HepG2 (cell line): ENCODE measurements around the gene ZNF574. TPM values are rescaled to one million over a fixed set of nuclear protein-coding genes. Genes with fewer than 3 reads are reported as not detected.

Experiments used
- KAT8 ChIP-seq: IDR thresholded peaks from 2 replicates; pipeline ENCODE4 v1.6.1; 2016; ENCODE audit warnings: missing genetic modification reagents, missing compliant biosample characterization
- KMT2A ChIP-seq: sonication (generic); formaldehyde crosslinking; IDR thresholded peaks from 2 replicates; pipeline ENCODE4 v1.4.0; 2020; ENCODE audit warnings: missing genetic modification reagents
- REPIN1 ChIP-seq: sonication (generic); formaldehyde crosslinking; IDR thresholded peaks from 2 replicates; pipeline ENCODE4 v1.8.0; 2022; ENCODE audit warnings: missing genetic modification reagents, low read depth, mild to moderate bottlenecking, borderline replicate concordance
- TEF ChIP-seq: sonication (generic); formaldehyde crosslinking; IDR thresholded peaks from 2 replicates; pipeline ENCODE4 v1.5.0; 2020; ENCODE audit warnings: missing genetic modification reagents
- ZBTB34 ChIP-seq: sonication (generic); formaldehyde crosslinking; IDR thresholded peaks from 2 replicates; pipeline ENCODE4 v1.8.0; 2022; ENCODE audit warnings: mild to moderate bottlenecking, missing genetic modification reagents
- ZNF142 ChIP-seq: sonication (generic); formaldehyde crosslinking; IDR thresholded peaks from 2 replicates; pipeline ENCODE4 v1.4.0; 2020; ENCODE audit warnings: missing genetic modification reagents
- ZNF225 ChIP-seq: sonication (generic); formaldehyde crosslinking; IDR thresholded peaks from 2 replicates; pipeline ENCODE4 v1.4.0; 2020; ENCODE audit warnings: mild to moderate bottlenecking, missing genetic modification reagents
- ZNF230 ChIP-seq: sonication (generic); formaldehyde crosslinking; IDR thresholded peaks from 2 replicates; pipeline ENCODE4 v1.4.0; 2020; ENCODE audit warnings: mild to moderate bottlenecking, missing genetic modification reagents
- ZNF556 ChIP-seq: sonication (generic); formaldehyde crosslinking; IDR thresholded peaks from 2 replicates; pipeline ENCODE4 v1.4.0; 2020; ENCODE audit warnings: mild to moderate bottlenecking, missing genetic modification reagents, borderline replicate concordance
- ZSCAN29 ChIP-seq: sonication (generic); formaldehyde crosslinking; conservative IDR thresholded peaks from 2 replicates; pipeline ENCODE4 v1.4.0; 2020; ENCODE audit warnings: mild to moderate bottlenecking, missing genetic modification reagents
- polyA plus RNA-seq, 8 experiments: library from polyadenylated mRNA; depleted of rRNA in 3 of 8; stranded (reverse) in 7 of 8; unstranded in 1 of 8; fragments of >200 nt; fragmentation: Illumina TruSeq in 4 of 8; extraction: Trizol in 4 of 8; gene quantifications; 2 replicates each; pipeline versions ENCODE4 v1.2.1 to v1.2.3, GENCODE V29; 2011 to 2016; ENCODE audit warnings: low read depth in 4 of 8, missing spikeins in 1 of 8, mixed read lengths in 1 of 8; ENCODE audit not compliant: insufficient read depth in 1 of 8
- total RNA-seq, 5 experiments: library from RNA; depleted of rRNA; stranded (reverse); fragments of >200 nt; fragmentation: Illumina TruSeq; extraction: Trizol; gene quantifications; 2 replicates each; pipeline ENCODE4 v1.2.3, GENCODE V29; 2016; ENCODE audit warnings: low read depth in 1 of 5
- TF ChIP-seq, protein P1 (sequence below): sonication (generic); formaldehyde crosslinking; IDR thresholded peaks from 2 replicates; pipeline ENCODE4 v1.5.0; 2020; ENCODE audit warnings: mild to moderate bottlenecking, missing genetic modification reagents
- TF ChIP-seq, protein P2 (sequence below): sonication (generic); formaldehyde crosslinking; IDR thresholded peaks from 2 replicates; pipeline ENCODE4 v1.4.0; 2020; ENCODE audit warnings: mild to moderate bottlenecking, missing genetic modification reagents

ZNF574 gene
- total and polyA plus RNA-seq, 2 of the 13 experiments (the other 11 are each of a cell fraction or from before 2014, with no cell fraction given): 7.7 to 7.9 TPM

DNA sequence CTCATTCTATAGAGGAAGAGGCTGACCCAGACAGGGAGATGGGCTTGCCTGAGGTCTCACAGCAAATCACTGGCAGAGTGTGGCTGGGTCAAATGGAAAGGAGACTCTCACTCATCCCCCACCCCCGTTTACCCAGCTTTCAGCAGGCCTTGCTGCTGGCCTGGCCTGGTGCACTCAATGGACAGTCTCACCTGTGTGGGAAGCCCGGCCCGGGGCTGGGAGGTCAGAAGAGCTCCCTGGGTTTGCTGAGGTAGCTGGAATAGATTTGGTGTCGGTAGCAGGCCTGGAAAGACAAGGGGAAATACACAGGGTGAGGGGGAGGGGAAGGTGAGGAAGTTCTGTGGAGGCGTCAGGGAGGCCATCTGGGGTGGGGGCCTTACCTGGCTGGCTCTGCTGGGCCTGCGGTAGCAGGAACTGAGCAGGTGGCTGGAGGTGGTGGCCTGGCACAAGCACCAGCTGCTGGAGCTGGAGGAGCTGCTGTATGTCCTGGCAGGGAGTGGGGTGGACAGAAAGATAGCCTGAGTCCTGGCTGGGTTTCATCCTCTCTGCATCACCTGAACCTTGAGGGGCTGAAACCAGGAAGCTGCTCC lies 23.5 kb downstream of the ZNF574 start (continued):
- TF ChIP-seq, protein P1, sequence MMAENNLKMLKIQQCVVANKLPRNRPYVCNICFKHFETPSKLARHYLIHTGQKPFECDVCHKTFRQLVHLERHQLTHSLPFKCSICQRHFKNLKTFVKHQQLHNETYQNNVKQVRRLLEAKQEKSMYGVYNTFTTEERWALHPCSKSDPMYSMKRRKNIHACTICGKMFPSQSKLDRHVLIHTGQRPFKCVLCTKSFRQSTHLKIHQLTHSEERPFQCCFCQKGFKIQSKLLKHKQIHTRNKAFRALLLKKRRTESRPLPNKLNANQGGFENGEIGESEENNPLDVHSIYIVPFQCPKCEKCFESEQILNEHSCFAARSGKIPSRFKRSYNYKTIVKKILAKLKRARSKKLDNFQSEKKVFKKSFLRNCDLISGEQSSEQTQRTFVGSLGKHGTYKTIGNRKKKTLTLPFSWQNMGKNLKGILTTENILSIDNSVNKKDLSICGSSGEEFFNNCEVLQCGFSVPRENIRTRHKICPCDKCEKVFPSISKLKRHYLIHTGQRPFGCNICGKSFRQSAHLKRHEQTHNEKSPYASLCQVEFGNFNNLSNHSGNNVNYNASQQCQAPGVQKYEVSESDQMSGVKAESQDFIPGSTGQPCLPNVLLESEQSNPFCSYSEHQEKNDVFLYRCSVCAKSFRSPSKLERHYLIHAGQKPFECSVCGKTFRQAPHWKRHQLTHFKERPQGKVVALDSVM (CRISPR knock-in tag): no peak
- no peak for TF ChIP-seq REPIN1 (CRISPR knock-in tag)
- no peak for TF ChIP-seq ZNF225
- TF ChIP-seq KMT2A (CRISPR knock-in tag): no peak
- no peak for TF ChIP-seq TEF (CRISPR knock-in tag)
- TF ChIP-seq ZSCAN29: no peak
- no peak for TF ChIP-seq KAT8 (CRISPR knock-in tag)
- no peak for TF ChIP-seq ZNF142
- TF ChIP-seq, protein P2, sequence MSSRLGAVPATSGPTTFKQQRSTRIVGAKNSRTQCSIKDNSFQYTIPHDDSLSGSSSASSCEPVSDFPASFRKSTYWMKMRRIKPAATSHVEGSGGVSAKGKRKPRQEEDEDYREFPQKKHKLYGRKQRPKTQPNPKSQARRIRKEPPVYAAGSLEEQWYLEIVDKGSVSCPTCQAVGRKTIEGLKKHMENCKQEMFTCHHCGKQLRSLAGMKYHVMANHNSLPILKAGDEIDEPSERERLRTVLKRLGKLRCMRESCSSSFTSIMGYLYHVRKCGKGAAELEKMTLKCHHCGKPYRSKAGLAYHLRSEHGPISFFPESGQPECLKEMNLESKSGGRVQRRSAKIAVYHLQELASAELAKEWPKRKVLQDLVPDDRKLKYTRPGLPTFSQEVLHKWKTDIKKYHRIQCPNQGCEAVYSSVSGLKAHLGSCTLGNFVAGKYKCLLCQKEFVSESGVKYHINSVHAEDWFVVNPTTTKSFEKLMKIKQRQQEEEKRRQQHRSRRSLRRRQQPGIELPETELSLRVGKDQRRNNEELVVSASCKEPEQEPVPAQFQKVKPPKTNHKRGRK (CRISPR knock-in tag): no peak
- no peak for TF ChIP-seq ZNF556
- TF ChIP-seq ZBTB34 (CRISPR knock-in tag): no peak
- no peak for TF ChIP-seq ZNF230 (CRISPR knock-in tag)
